Measurements from ENCODE around the gene MSI2.

Gene MSI2

GRCh38 chr17:57373756-57374155, 117.4 kb downstream of the MSI2 start:
- in situ Hi-C loops (cut with MboI; ENCODE audit: low pct_unique_long_range_greater_than_20kb, low sequenced_read_pairs): no loop called here

GRCh38 chr17:57375040-57375769, 118.9 kb downstream of the MSI2 start:
- in situ Hi-C loops (cut with MboI; ENCODE audit: low pct_unique_long_range_greater_than_20kb, low sequenced_read_pairs): no loop called here
- no peak for DNase-seq

More at GRCh38 chr17:57373756-57374155, 117.4 kb downstream of the MSI2 start:
- DNase-seq: no peak

GRCh38 chr17:57375770-57376225, 119.5 kb downstream of the MSI2 start:
- DNase-seq: no peak
- in situ Hi-C loops (cut with MboI; ENCODE audit: low pct_unique_long_range_greater_than_20kb, low sequenced_read_pairs): no loop called here

DNA sequence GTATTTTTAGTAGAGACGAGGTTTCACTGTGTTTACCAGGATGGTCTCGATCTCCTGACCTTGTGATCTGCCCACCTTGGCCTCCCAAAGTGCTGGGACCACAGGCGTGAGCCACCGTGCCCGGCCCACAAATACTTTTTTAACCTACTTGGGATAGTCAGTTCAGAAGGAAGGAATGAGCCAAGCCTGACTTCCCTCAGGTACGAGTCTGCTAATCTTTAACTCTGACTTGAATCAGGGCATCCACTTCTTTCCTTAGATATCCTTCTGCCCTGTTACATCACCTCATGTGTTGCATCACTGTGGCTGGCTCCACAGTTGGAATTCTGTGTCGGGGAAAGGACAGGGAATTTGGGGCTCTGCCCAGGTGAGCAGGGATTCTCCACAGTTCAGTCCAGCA, 120.8 kb downstream of the MSI2 start:
- DNase-seq: no peak
- in situ Hi-C loops (cut with MboI; ENCODE audit: low pct_unique_long_range_greater_than_20kb, low sequenced_read_pairs): no loop called here

- in situ Hi-C loops (cut with MboI; ENCODE audit: low pct_unique_long_range_greater_than_20kb, low sequenced_read_pairs): no loop called here
- DNase-seq: peak; percentile 88
Measured at GRCh38 chr17:57379237-57379894, 123.0 kb downstream of the MSI2 start.

GRCh38 chr17:57379895-57380434, 123.6 kb downstream of the MSI2 start:
- DNase-seq: no peak

DNA sequence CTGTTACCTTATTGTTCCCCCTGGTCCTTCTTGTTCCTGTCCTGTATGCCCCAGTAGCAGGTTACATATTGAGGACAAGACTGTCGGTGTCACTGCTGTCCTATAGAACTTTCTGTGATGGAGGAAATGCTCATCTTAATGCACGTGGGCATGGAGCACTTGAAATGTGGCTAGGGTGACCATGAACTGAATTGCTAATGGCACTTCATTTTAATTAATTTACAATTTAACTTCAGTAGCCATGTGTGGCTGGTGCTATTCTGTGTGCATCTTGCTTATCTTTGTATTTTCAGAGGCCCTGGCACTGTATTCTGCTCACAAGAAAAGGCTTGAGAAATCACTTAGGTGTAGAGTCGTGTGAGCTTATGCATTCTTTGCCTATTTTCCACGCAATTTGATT, 125.2 kb downstream of the MSI2 start:
- DNase-seq: no peak
- in situ Hi-C loops (cut with MboI; ENCODE audit: low pct_unique_long_range_greater_than_20kb, low sequenced_read_pairs): no loop called here

More at GRCh38 chr17:57379895-57380434, 123.6 kb downstream of the MSI2 start:
- in situ Hi-C loops (cut with MboI; ENCODE audit: low pct_unique_long_range_greater_than_20kb, low sequenced_read_pairs): no loop called here

DNA sequence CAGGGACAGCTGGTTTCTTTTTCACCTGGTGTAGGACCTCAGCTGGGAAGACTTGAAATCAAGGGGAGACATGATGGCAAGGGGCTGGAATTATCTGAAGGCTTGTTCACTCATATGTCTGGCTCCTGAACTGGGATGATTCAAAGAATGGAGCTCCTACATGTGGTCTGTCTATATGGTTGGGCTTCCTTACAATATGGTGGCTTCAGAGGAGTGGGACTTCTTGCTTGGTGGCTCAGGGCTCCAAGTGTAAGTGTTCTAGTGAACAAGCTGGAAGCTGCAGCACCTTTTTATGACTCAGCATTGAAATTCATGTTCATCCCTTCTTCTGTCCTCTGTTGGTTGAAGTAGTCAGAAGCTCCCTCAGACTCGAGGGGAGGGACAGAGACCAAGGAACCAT, 127.9 kb downstream of the MSI2 start:
- in situ Hi-C loops (cut with MboI; ENCODE audit: low pct_unique_long_range_greater_than_20kb, low sequenced_read_pairs): no loop called here
- DNase-seq: no peak

- in situ Hi-C loops (cut with MboI; ENCODE audit: low pct_unique_long_range_greater_than_20kb, low sequenced_read_pairs): no loop called here
- DNase-seq: no peak
Measured at GRCh38 chr17:57385975-57386374, 129.7 kb downstream of the MSI2 start.

DNA sequence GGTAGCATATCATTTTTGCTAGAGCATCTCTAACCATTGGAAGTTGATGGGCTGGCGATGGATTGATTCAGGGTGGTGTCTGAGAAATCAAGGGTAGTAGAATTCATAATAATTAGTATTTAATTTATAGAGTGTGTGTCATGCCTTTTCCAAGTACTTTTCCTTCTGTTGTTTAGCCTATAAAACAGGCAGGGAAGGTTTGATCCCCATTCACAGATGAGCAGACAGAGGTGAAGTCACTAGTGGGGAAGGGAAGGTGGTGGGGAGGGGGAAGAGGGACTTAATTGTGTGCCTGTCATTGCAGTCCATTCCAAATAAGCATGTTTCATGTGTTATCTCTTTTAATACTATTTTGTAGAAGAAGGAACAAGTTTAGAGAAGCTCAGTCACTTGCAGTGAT, 131.3 kb downstream of the MSI2 start:
- in situ Hi-C loops (cut with MboI; ENCODE audit: low pct_unique_long_range_greater_than_20kb, low sequenced_read_pairs): no loop called here
- DNase-seq: no peak

- in situ Hi-C loops (cut with MboI; ENCODE audit: low pct_unique_long_range_greater_than_20kb, low sequenced_read_pairs): no loop called here
- no peak for DNase-seq
Measured at GRCh38 chr17:57388131-57388725, 131.9 kb downstream of the MSI2 start.

GRCh38 chr17:57389473-57389872, 133.2 kb downstream of the MSI2 start:
- no peak for DNase-seq
- in situ Hi-C loops (cut with MboI; ENCODE audit: low pct_unique_long_range_greater_than_20kb, low sequenced_read_pairs): no loop called here

- in situ Hi-C loops (cut with MboI; ENCODE audit: low pct_unique_long_range_greater_than_20kb, low sequenced_read_pairs): no loop called here
- DNase-seq: no peak
Measured at GRCh38 chr17:57391076-57391825, 134.9 kb downstream of the MSI2 start.

DNA sequence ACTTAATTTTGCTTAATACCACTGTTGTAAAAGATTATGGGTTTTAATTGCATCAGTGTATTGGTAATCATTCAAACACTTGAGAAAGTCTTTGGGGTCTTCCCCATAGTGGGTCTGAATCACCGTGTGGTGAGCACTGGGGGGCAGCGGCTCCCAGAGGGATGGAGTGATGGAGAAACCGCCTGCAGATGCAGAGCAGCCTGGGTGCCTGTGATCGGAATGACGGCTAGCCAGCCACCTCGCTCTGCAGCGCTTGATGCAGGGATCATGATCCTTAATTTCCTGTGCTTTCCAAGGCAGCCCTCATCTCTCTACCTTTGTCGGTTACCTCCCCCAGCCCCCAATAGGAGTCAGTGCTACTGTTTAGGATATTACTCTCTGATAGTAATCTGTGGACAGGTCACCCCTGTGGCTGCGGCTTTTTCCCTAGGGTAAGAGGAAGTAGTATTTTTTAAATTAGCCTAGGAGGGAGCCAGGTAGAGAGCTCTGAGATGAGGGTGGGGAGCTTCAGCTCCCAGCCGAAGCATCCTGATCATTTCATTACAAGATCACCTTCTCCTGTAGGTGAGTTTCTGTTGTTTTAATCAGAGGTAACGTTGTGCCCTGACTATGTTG, 135.6 kb downstream of the MSI2 start:
- DNase-seq: no peak
- in situ Hi-C loops (cut with MboI; ENCODE audit: low pct_unique_long_range_greater_than_20kb, low sequenced_read_pairs): no loop called here

DNA sequence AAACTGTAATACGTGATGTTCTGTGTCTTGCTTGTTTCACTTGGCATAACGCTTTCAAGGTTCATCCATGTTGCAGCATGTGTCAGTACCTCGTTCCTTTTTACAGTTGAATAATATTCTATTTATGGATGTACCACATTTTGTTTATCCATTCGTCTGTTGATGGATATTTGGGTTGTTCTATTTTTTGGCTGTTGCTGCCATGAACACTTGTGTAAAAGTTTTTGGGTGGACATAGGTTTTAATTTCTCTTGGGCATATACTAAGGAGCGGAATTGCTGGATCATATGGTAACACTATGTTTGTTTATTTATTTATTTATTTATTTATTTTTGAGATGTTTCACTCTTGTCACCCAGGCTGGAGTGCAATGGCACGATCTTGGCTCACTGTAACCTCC, 137.0 kb downstream of the MSI2 start:
- in situ Hi-C loops (cut with MboI; ENCODE audit: low pct_unique_long_range_greater_than_20kb, low sequenced_read_pairs): no loop called here
- DNase-seq: no peak

DNA sequence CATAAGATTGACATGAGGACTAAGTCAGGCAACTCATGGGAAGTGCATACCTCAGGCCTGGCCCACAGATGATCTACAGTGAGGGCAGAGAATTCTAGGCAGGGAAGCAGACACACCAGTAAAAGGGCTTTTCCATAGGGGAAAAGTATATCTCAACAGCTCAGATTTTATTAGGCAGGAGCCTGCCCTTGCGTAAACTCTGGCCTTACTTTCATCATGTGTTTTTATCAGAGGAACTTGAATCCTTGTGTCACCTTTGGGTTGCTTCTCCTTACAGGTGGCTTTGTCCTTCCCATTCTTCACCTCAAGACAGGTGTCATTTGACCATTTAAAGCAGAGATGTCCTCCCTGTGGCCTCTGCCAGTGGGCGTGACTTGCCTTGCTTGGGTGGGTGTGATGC, 138.1 kb downstream of the MSI2 start:
- in situ Hi-C loops (cut with MboI; ENCODE audit: low pct_unique_long_range_greater_than_20kb, low sequenced_read_pairs): no loop called here
- no peak for DNase-seq

DNA sequence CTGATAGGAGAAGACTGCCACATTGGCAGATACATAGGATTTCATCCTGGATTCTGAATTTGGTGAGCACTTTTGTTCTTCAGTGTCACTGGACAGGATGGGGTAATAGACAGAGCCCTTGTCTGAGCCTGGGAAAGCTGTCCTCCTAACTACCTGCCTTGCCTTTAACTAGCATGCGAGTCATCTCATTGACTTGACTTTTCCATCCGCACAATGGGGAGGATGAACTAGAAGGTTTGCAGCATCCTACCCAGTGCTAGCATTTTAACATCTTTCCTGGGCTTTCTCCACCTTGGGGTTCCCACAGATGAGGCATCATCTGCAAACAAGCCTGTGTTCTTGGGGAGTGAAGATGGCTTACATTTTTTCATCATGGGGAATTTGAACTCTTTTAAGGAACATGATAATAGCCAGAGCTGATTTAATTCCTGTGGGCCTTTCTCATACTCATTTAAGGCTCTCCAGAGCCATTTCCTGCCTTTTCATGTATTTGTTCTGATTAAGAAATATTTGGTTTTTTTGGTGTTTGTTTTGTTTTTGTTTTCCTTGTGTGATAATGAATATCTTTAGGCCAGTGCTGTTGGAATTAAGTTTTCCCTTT, 139.5 kb downstream of the MSI2 start:
- no peak for DNase-seq

DNA sequence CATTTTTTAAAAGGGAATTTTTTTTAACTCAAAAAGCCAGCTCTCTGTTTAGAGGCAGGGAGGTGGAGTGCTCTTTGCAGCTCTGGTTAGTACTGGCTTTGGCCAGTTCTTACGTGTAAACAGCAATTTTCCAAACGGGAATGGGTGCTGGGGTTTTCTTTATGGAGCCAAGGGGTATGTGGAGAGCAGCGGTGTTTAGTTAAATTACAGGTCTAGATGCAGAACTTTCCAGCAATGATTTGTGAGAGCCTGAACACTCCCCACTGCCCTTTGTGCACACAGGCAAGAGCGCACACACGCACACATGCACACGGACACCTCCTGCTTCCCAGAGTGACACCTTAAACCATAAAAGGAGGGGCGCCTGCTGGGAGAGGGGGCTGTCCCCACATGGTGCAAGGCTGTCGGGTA, 140.2 kb downstream of the MSI2 start:
- in situ Hi-C loops (cut with MboI; ENCODE audit: low pct_unique_long_range_greater_than_20kb, low sequenced_read_pairs): no loop called here
- DNase-seq: no peak

More for the DNA sequence above, 139.5 kb downstream of the MSI2 start:
- in situ Hi-C loops (cut with MboI; ENCODE audit: low pct_unique_long_range_greater_than_20kb, low sequenced_read_pairs): no loop called here

DNA sequence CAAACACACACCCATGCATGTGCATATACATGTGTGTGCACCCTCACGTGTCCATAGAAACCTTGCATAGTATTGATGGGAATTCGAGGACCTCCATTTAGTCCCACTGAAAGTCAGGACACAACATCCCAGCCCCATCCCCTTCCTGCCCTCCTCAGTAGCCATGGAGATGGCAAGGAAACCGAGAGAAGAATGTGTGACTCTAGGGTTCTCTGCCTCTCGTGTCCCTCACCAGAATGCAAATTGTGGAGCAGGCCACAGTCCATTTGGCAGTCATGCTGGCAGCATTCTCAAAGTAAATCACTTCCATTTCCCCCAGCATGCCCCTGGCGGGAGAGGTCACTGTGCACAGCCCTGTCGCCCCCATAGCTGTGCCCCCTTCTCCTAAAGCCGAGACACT, 141.1 kb downstream of the MSI2 start:
- no peak for DNase-seq
- in situ Hi-C loops (cut with MboI; ENCODE audit: low pct_unique_long_range_greater_than_20kb, low sequenced_read_pairs): no loop called here
